MV-4-11 (cell line): Measurements from ENCODE around the gene FBXL17.

Experiments used
- DNase-seq: peaks from one replicate; lab custom pipeline; 2025; lab: John Stamatoyannopoulos, UW

FBXL17 gene

DNA sequence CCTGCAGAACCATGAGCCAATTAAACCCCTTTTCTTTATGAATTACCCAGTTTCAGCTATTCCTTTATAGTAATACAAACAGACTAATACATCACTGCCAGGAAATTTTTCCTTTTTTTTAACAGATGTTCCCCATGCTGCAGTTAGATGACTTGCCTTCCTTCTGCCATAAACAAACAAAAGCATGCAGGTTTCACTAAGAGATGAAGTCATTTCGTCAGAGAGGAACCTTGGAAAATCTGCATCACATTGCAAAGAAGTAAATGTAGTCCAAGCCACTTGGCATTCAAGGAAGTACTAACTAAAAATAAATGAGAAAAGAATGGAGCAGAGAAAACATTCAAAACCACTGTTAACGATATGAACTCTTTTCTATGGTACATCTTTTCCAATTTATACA, 517.1 kb downstream of the FBXL17 start:
- no peak for DNase-seq

DNA sequence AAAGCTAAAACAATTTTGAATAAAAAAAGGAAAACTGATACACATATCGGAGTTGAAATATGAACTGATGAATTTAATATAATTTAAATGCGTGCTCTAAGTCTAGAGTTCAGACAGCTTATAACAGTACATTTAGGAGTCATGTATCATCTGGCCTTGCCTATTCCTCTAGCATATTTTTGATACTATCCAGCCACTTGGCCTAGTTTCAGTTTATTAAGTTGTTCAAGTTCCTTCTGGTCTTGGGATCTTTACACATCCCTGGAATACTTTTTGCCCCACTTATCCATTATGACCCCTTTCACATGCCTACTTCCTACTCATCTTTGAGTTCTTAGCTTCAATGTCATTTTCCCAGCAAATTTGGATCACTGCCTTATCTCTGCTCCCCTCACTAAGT, 518.8 kb downstream of the FBXL17 start:
- no peak for DNase-seq

DNA sequence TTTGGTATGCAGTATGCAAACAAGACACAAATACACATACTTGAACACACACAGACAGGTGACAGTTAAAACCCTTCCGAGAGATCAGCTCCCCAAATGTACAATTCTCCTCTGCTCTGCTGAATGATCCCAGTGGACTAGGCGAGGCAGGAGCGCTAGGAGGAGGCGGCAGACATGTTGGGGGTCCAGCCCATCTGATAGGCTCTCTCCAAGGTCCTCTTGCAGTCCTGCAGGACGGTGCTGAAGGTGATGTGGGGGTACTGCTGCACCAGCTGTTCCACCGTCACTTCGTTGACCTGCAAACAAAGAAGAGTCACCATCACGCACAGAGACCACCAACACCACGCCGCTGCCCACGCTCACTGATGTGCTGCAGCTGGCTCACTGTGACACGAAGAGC, 520.3 kb downstream of the FBXL17 start:
- no peak for DNase-seq

DNA sequence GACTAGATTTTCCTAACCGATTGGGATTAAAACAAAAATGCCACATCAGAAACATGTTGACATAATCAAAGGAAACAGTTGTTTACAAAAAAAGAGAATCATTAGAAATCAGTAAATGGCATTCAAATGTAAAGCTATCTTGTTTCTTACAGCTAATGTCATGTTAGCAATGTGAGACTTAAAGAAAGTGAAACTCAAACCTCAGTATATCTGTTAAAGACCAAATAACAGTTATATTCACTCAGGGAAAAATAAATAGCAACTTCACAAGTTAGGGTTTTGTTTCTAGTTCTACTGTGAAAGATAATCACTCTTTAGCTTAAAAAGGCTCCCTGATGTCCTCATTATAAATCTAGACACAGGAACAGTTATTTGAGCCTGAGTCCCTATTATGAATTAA, 521.9 kb downstream of the FBXL17 start:
- DNase-seq: no peak

DNA sequence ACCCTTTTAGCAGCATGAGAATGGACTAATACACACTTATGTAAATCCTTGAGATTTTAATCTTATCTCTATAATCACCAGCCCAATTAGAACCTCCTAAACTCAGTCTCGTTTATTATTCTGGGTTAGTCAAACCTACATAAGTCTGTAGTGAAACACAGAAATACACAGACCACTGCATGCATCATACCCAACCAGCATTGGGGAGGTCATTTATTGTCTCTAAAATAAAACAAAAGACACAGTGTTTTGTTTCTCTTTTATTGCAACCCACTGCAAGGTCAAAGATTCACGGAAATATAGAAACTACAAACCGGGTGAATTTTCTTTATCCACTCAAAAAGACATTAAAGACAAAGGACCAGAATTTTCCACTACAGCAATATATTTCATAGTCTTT, 523.1 kb downstream of the FBXL17 start:
- no peak for DNase-seq

DNA sequence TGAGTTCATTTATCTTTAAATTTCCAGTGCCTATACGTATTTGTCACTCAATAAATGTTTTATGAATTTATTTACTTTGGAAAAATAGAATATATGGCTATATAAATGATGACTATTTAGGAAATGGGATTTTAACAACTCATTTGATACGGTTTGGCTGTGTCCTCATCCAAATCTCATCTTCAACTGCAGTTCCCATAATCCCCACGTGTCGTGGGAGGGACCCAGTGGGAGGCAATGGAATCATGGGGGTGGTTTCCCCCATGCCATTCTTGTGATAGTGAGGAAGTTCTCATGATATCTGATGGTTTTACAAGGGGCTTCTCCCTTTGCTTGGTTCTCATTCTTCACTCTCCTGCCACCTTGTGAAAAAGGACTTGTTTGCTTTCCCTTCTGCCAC, 523.6 kb downstream of the FBXL17 start:
- DNase-seq: no peak

DNA sequence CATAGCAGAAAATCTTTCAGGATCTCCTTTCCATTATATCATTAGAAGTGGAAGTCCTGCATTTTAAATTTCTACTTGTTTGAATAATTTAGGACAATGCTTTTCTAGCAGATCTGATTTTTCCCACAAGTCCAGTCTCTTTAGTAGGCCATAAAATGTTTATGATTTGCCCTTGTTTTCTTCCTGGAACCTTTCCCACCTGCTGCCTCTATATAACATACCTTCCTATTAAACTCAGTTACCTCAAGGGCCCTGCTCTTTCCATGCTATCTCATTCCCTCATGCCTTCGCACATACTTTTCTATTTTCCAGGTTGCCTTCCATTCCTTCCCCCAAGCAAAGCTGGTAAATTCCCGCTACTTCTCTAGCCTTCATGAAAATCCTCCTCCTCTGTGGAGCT, 524.1 kb downstream of the FBXL17 start:
- no peak for DNase-seq

DNA sequence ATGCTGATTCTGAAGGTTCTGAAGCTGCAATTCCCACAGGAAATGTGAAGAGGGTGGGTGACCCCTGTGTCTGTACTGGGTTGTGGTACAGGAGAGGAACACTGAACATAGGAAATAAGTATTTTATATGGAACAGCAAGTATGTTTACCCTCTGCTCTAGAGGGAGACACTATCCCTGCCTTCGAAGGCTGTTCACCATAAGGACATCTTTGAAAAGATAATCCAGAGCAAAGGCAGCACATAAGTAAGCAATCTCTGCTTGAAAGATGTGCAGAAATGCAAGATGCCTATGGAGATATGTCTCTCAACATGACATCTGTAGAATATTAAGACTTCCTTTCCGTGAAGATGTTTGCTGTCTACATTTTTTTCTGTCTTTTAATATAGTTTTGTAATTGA, 526.7 kb downstream of the FBXL17 start:
- no peak for DNase-seq

DNA sequence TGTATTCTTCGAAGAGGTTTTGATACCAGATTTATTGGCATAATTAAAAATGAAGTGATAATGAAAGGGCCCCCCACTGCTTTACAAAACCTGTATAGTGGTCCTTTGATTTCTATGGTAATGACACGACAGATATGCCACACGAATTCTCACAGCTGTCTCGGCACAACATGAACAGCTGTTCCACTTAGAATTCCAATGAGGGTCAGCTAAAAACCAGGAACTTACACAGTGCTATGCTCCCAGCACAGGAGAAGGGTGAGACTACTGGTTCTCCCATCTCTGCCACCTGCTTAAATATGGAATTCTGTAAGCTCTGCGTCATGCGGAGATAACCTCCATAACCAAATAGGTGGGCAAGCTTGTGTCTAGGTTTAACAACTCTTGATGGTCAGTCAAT, 528.2 kb downstream of the FBXL17 start:
- no peak for DNase-seq

DNA sequence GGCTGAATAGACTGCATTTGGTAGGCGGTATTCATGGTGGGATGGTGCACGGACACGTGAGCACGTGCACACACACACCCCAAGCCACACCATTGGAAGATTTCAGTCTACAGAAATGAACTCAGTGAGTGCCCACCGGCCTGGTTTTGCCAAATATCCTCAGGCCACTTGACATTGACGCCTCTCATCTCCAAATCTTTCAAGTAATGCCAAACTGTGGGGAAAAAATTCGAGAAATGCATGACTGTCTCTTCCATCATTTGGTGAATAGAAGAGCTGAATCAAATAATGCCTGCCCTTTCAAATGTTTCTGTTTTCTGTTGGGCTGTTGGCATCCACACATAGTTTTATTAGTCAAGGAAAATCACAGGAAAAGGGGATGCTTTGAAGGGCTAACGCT, 528.9 kb downstream of the FBXL17 start:
- no peak for DNase-seq

DNA sequence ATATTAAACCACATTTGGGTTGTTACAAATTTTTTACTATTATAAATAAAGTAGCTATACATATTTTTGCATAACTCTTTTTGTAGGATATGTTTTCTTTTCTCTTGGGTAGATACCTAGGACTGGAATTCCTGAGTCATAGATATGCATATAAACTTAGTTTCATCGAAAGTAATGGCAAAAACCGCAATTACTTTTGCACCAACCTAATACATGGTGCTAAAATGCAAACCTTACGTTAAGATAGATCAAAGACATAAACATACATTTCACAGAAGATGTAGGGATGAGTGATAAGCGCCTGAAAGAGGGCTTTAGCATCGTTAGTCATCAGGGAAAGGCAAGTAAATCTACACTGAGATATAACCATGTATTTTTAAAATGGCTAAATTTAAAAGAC, 532.8 kb downstream of the FBXL17 start:
- DNase-seq: no peak

DNA sequence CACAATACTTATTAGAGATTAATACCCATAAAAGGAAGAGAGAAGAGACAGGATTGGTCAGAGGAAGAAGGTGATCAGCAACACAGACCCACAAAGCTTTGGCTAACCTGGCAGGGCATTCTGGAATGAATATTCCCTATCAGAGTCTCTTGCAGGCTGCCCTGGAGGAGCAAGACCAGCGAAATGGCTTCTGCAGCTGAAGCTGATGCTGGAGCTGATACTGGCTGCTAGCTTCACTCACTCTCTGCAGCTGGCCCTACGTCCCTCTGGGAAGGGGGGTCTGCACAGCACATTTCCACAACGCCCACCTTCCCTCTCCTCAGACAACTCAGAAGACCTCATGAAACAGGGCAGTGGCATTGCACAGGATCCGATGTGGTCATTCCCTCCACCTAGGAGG, 541.3 kb downstream of the FBXL17 start:
- DNase-seq: no peak

DNA sequence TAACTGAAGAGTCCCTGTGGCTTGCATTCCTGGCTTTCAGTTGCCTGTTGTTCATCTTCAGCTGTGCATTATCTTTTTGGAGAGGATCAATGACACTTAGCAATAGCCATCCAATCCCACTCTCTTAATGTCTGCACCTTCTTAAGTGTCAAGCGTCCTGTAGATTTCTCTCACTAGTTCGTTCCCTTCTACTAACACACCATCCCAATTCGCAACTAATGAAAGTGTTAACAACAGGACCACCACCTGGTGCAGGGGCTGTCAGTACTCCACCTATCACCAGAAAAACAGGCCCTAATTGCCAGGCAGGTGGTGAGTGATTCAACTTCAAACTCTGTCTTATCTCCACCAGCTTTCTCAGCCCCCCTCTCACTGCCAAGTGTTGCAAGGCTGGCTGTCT, 541.7 kb downstream of the FBXL17 start:
- no peak for DNase-seq

DNA sequence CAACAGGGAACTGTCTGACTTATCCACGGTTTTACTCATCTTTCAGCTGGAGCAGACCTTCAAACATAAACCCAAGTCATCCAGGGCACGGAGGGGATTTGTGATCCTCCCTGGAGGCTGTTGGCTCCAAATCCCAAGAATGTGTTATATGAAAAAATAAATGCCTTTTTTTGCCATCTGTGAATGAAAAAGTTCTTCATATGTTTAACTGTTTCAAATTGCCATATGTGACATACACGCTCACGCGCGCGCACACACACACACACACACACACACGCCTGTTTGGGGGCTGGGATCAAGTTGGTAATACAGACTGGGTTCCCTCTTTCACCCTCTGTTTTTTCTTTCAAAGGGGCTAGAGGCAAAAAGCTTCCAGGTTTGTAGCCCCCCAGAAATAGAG, 546.8 kb downstream of the FBXL17 start:
- no peak for DNase-seq

DNA sequence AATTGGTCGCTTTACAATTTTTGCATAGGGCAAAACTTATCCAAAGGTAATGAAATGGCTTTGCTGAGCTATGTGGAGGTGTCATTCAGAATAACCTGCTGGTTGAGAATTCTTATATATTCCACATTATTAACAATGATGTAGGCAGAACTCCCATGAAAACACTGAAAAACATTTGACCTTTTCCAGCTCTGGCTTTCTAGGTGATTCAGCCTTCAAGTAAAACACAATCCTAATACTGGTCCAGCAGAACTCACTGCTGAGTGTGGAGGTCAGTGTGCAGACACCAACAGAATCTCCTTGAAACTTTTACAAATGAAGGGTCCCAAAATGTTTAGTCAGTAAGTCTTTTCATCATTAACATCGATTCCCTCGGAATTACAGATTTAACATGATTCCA, 549.2 kb downstream of the FBXL17 start:
- no peak for DNase-seq

DNA sequence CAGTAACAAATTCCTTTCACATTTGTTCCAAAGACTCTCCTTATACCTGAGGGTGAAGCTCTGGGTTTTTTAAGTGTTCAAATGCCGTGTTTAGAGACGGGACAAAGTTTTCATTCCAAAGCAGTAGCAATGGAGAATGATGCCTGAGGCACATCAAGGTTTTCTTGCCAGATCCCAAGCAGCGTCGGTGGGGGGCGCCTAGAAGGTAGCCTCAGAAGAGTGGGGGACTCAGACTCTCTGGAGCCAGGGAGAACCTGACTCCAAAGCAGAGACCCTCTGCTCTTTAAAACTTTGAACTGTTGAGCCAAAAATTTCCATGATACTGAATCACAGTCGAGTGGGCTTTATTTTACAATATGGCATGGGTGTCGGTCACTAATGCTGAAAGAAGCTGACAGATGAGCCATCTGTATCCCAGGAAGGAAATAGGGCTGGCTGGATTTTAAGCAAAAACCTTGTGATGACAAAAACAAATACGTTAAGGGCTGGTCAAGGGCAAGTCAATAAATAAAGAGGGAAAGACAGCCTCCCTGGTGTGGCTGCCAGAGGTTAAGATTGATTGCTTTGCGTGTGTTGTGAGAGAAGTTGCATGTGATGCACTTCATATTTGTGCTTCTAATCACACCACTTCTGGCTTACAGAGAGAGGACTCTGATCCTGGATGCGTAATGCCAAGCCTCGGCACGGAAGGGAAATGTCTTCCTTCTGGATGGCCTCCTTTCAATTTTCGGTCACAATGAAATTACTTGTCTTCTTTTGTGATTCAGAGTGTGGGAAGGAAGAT, 550.1 kb downstream of the FBXL17 start:
- no peak for DNase-seq

DNA sequence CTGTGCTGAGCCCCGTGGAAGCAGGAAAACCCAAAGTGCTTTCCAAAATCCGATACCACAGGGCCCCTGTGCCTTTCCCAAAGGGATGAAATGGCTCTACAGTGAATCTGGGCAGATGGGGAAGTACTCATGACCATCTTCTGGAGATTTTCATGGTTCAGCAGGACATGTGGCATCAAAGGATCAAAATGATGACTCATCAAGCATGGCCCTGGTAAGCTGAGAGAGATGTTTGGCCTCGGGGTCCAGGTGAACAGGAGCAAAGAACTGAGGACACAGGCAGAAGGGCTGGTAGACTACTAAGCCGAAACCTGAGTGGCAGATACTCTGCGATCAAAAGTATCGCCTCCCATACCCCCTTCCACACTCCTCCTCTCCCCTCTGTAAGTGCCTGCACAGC, 551.1 kb downstream of the FBXL17 start:
- no peak for DNase-seq

DNA sequence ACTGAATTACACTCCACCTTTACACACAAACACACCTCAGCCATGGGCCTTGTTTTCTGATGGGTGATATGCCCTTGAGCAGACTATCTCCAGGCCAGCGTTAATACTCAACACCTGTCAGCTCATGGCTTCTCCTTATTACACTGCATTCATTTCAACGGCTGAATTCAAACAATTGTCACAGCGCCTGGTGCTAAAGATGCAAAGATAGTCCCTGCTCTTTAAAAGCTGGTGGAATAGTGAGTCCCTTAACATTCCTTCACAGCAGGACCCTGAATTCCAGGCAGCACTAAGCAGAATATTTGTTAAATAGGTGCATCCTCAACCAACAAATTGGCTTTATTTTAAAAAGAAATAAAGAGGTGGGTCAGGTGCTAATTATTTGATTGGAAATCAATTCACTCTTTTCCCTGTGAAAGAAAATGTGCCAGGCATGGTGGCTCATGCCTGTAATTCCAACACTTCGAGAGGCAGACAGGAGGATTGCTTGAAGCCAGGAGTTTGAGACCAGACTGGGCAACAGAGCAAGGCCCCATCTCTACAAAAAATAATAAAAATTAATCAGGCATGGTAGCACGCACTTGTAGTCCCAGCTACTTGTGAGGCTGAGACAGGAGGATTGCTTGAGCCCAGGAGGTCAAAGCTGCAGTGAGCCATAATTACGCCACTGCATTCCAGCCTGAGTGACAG, 555.4 kb downstream of the FBXL17 start:
- DNase-seq: no peak

DNA sequence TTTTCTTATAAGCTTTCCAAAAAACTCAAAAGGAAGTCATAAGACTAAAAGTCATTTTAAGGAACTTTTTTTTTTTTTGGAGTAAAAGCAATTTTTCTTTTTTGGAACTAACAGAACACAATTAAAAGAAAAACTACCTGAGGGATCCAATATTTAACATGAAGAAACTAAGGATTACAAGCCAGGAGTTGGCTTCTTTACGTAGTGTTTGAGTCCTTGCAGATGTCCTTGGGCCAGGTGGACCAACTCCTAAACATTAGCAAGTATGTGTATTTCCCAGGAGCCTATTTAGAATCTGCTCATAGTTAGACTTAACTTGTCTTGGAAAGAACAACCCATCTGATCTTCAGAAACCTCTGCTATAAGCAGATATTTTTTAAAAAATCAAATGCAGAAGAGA, 557.1 kb downstream of the FBXL17 start:
- no peak for DNase-seq

DNA sequence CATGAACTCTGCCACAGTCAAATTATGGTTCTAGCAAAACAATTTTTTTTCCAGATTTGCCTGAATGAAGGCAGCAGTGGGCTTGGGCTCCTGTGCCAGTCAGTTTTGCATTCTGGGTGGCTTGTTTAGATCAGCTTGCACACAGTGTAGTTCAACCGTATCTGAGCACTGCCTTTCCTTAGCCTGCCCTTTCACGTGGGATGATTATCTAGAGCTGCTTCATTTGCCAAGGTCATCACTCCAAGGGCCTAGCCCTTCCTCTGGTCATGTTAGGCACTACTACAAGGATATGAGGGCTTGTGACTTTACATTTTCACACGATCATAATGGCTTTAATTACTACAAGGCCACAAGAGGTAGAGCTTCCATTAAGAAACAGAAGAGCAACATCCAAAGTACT, 560.6 kb downstream of the FBXL17 start:
- no peak for DNase-seq

DNA sequence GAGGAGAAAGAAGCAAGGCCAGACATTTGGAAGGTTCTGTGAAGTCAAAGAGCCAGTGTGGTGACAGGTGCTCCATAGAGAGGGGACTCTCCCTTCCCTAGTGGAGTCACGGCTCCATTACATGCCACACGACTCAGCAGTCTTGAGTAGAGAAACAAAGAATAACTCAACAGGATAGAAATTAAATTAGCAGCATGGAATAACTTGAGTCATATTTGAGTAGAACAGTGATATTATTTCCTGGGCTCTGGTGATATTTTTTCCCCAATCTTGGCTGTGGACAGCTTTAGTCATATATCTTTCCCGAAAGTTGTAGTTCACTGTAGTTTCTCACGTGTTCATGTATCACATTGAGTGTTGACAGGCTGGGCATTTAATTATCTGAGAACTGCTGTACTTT, 561.5 kb downstream of the FBXL17 start:
- DNase-seq: no peak

DNA sequence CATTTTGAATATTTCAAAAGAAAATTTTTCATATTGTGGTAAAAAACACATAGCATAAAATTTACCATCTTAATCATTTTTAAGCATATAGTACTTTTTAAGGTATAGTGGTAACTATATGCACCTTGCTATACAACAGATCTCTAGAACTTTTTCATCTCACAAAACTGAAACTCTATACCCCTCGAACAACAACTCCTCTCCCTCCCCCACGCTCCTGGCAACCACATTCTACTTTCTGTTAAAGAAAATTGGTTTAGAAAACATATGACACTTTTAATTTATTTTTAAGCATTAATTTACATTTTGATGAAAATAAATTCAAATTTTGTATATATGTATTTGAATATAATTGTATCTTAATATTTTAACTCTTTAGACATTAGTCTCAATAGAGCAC, 563.9 kb downstream of the FBXL17 start:
- DNase-seq: no peak

DNA sequence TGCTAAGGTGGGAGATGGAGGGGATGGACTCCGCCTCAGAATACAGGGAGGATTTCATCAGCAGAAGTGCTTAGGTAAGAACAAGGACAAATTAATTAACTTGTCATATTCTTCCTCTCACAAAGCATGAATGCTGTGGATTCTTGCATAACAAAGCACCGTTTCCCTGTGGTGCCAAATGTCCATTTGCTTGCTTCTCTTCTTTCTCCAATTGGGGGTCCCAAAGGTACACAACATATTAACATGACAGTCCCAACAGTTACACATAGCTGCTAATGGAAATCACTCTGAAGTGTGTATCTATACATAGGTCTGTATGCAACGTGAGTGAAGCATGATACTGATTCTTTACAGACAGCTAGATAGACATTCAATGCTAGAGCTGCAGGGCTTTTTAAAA, 564.5 kb downstream of the FBXL17 start:
- no peak for DNase-seq

DNA sequence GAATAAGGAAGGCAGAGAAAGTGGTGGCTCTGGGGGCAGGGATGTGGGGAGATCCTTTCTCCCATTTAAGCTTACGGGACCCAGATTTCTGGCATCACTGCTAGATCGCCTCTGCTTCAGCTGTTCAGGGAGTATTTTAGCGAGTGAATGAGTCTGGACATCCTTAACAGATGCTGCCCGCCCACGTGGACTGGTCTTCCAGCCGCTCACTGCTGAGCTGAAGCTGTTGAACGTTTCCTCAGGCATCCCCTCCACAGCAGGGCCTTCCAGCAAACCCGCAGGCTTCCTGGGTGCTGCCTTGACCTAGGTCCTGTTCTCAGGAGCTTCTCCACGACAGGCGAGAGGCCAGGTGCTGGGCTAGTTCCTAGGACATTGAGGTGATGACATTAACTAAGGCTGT, 566.8 kb downstream of the FBXL17 start:
- DNase-seq: peak; percentile 27
